HL-60 (cell line): ENCODE measurements around the gene CARD19.

Experiments used
- DNase-seq, 2 experiments: peaks; one replicate each; pipeline ENCODE4 v3.0.0-alpha.2; 2010 to 2020; ENCODE audit warnings: low read depth in 1 of 2, low spot score in 1 of 2
- H3K27ac ChIP-seq: fragments of 250-450 bp; sonication (Bioruptor Pico); replicated peaks from 2 replicates; pipeline ENCODE4 v1.5.1; 2020; ENCODE audit warnings: mild to moderate bottlenecking, moderate library complexity
- H3K27me3 ChIP-seq: fragments of 250-450 bp; sonication (Bioruptor Pico); 2 replicates; pipeline ENCODE4 v1.5.1; 2021; ENCODE audit warnings: mild to moderate bottlenecking, moderate library complexity; ENCODE audit not compliant: insufficient read depth, poor library complexity, severe bottlenecking
- H3K4me3 ChIP-seq: replicated peaks from 2 replicates; pipeline ENCODE4 v1.5.1; 2011; ENCODE audit warnings: mild to moderate bottlenecking, control low read depth, low read length; ENCODE audit not compliant: insufficient read depth
- CTCF ChIP-seq: IDR thresholded peaks from one replicate; pipeline ENCODE4 v1.5.1; 2011; ENCODE audit warnings: low read length, control low read depth, inconsistent platforms; ENCODE audit not compliant: insufficient read depth
- GABPA ChIP-seq: IDR thresholded peaks from 2 replicates; pipeline ENCODE4 v1.6.1; 2012; ENCODE audit warnings: low read depth
- POLR2AphosphoS5 ChIP-seq: IDR thresholded peaks from 2 replicates; pipeline ENCODE4 v1.6.1; 2012; ENCODE audit warnings: low read depth
- REST ChIP-seq: IDR thresholded peaks from 2 replicates; pipeline ENCODE4 v1.6.1; 2012; ENCODE audit warnings: low read depth; ENCODE audit not compliant: insufficient replicate concordance
- SPI1 ChIP-seq: IDR thresholded peaks from 2 replicates; pipeline ENCODE4 v1.6.1; 2012; ENCODE audit warnings: low read depth, mild to moderate bottlenecking, borderline replicate concordance

The CARD19 gene

GRCh38 chr9:93117924-93118862 is 22.2 kb downstream of the CARD19 start:
- no peak for TF ChIP-seq SPI1
- TF ChIP-seq GABPA: no peak
- no peak for TF ChIP-seq POLR2AphosphoS5
- no peak for TF ChIP-seq CTCF
- no peak for TF ChIP-seq REST
- no peaks in the 10 kb centered on the region for H3K27me3 ChIP-seq
- no peak overlapping the region for H3K4me3 ChIP-seq
- peak overlapping the region; percentile 36; the same call in 1 of the 2 replicates for H3K27ac ChIP-seq
- DNase-seq: no peak

- no peak overlapping the region for H3K4me3 ChIP-seq
- H3K27me3 ChIP-seq: no peaks in the 10 kb centered on the region
- no peak for DNase-seq
- H3K27ac ChIP-seq: peak overlapping the region; percentile 88
- TF ChIP-seq POLR2AphosphoS5 (no peak), CTCF (no peak), GABPA (no peak), SPI1 (no peak), REST (no peak)
These were observed 23.1 kb downstream of the CARD19 start for GRCh38 chr9:93118863-93119702.

- TF ChIP-seq POLR2AphosphoS5 (no peak), CTCF (no peak), GABPA (no peak), REST (no peak), SPI1 (no peak)
- no peak for DNase-seq
- H3K4me3 ChIP-seq: no peak overlapping the region
- peak overlapping the region; percentile 88 for H3K27ac ChIP-seq
- no peaks in the 10 kb centered on the region for H3K27me3 ChIP-seq
These were observed 23.6 kb downstream of the CARD19 start for GRCh38 chr9:93119703-93119952.
